Retinal pigment epithelial cell (primary cell): ENCODE data around the gene FA2H.

Experiments
- DNase-seq: peaks from one replicate; pipeline ENCODE4 v3.0.0-alpha.2; 2010; ENCODE audit warnings: low read depth
- H3K4me3 ChIP-seq: 2 replicates; pipeline ENCODE4 v1.5.1; 2011; ENCODE audit warnings: mild to moderate bottlenecking, low read length, control low read depth, moderate library complexity
- CTCF ChIP-seq: conservative IDR thresholded peaks from 2 replicates; pipeline ENCODE4 v1.5.1; 2011; ENCODE audit warnings: low read depth, low read length, control low read depth, inconsistent platforms

The FA2H gene

GRCh38 chr16:74732707-74733350 is 41.8 kb downstream of the FA2H start:
- no peak for DNase-seq
- H3K4me3 ChIP-seq, result no peak overlapping the region
- no peak for TF ChIP-seq CTCF

GRCh38 chr16:74731853-74732477 is 42.7 kb downstream of the FA2H start:
- no peak for DNase-seq
- no peak for TF ChIP-seq CTCF

GRCh38 chr16:74729783-74730683 is 44.6 kb downstream of the FA2H start:
- DNase-seq, result no peak
- no peak for TF ChIP-seq CTCF
- no peak overlapping the region for H3K4me3 ChIP-seq

More at GRCh38 chr16:74731853-74732477, 42.7 kb downstream of the FA2H start:
- no peak overlapping the region for H3K4me3 ChIP-seq

GRCh38 chr16:74727903-74728302 is 46.7 kb downstream of the FA2H start:
- no peak for TF ChIP-seq CTCF
- H3K4me3 ChIP-seq, result no peak overlapping the region
- DNase-seq, result no peak

- TF ChIP-seq CTCF, result peak; percentile 65
- DNase-seq, result no peak
- no peak overlapping the region for H3K4me3 ChIP-seq
Measured at GRCh38 chr16:74726716-74727115, 47.9 kb downstream of the FA2H start.

GRCh38 chr16:74725651-74726455 is 48.8 kb downstream of the FA2H start:
- DNase-seq, result no peak

More at GRCh38 chr16:74725651-74726455, 48.8 kb downstream of the FA2H start:
- no peak for TF ChIP-seq CTCF
- no peak overlapping the region for H3K4me3 ChIP-seq
